RKO (cell line): ENCODE data around the gene NRM.

Experiments
- DNase-seq: peaks from one replicate; pipeline ENCODE4 v3.0.0-alpha.2; 2016; ENCODE audit warnings: low spot score

Gene NRM

DNA sequence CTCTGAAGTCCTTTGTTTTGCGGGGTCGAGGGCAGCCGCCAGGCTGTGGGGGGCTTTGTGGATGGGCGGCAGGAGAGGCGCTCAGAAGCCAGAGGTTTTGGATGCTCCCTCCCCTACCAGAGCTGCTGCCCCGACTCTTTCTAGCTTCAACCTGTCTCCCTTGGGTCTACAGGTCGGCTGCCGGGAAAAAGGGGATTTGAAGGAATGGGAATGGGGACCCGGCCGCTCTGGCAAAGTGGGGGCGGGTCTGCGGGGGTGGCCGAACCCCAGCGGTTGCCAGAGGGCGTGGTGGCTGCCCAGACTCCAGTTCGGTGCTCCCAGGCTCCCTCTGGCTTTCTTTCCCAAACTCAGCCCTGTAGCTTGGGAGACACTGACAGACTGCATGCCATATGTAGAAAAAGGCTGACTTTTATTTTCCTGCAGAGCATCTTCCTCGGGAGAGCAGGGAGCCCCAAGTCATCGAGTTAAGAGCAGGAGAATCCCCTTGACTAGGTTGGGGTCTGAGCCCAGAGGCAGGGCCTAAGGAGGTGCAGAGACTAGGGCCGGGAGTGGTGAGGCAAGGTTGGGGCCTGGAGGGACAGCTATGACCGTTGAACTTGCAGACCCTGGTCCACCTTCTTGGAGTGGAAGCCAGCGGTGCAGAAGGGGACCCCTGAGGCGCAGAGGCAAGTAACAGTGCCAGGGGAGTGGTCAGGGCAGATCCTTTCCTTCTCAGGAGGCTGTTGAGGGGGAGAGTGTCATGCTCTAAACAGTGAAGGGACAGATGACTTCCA is 2.9 kb downstream of the NRM start:
- DNase-seq: peak; percentile 79

- peak; percentile 97 for DNase-seq
These were observed 3.7 kb downstream of the NRM start for GRCh38 chr6:30686908-30687658.

DNA sequence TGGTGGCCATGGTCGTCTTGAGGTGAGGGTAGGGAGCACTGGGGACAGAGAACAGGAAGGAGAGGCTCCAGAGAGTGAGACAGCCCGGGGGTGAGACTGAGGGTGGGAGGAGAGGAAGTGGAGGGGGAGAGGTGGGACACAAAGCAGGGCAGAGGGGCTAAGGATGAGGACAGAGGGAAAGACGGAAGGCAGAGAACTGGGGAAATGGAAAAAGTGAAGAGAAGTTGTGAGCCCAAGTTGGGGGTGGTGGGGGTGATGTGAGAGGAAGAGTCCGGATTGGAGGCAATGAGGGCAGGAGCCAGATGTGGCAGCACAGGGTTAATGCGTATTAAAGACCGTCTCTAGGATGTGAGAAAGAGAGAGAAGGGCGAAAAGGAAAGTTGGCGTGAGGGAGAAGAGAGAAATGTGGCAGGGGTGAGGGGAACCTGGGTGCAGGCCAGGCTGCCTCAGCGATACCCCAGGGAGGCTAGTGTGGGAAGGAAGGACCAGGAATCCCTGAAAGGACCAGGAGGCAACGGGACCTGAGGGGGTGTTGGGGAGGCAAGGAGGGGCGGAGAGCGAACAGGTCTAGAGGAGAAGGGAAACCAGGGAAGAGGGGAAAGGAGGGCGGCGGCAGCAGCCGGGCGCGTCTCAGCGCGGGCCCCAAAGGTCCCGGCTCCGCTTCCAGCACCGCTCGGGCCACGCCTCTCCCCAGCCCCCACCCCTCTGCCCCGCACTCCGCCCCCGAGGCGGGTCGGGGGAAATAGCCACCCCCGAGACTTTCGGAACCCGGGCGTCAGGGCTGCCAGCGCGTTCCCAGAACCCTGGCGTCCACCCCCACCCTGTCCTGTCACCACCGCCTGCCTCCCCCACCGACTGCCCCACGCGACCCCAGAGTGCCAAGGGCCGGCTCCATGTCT is 4.5 kb downstream of the NRM start, which contains the start of gene PPP1R18:
Gene PPP1R18 (minus strand): TSS at position 637 of the 899 bp plus-strand sequence. CDS start 627 bp downstream, at position 10.
- peak; percentile 68 for DNase-seq

DNA sequence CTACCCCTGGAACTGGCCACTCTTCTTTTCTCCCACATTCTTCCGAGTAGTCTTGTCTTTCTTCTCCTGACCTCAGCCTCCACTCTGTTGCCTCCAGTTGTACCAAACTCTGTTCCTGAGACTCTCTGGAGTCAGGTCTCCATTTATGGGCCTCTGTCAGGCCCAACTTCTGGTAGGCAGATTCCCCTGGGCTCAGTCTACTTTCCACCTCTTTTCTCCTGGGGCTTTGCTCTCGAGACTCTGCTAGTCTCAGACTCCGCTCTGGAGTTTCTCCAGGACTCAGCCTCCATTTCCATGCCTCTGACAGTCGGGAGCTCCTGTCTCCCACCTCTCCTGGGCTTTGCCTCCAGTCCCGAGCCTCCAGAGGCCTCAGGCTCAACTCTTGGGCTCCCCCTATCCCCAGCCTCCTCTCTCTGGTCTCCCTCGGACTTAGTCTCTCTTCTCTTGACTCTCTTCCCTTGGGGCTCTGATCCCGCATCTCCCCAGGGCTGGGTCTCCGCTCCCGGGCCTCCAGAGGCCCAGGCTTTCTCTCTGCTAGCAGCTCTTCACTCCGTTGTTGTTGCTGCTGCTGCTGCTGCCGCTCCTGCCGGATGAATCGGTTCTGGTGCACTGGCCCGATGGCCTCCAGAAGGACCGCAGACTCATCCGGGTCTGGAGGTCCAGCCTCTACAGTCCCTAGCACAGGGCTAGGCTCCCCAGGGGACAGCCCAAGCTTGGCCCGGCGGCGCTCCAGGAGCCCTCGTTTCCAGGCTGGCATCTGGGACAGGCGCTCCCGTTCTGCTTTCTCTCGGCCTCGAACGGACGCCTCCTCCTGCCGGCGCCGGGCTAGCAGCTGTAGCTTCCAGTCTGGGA is 5.4 kb downstream of the NRM start:
- peak; percentile 58 for DNase-seq

GRCh38 chr6:30684386-30685156 is 6.2 kb downstream of the NRM start:
- DNase-seq: peak; percentile 76

DNA sequence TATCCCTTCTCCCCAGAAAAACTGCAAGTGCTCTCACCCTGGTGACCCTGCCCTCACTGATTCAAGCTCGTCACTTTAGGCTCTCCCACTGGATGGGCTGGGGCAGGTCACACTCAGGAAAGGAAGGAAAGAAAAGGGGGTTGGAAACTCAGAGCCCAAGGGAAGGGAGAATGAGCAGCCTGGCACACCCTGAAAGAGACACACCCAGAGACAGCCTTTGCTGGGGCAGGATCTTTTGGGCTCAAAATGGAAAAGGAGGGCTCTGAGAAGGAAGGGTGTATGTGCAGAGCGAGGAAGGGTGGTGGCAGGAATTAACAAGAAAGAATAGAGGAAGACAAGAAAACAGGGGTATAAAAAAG is 6.8 kb downstream of the NRM start:
- peak; percentile 52 for DNase-seq

DNA sequence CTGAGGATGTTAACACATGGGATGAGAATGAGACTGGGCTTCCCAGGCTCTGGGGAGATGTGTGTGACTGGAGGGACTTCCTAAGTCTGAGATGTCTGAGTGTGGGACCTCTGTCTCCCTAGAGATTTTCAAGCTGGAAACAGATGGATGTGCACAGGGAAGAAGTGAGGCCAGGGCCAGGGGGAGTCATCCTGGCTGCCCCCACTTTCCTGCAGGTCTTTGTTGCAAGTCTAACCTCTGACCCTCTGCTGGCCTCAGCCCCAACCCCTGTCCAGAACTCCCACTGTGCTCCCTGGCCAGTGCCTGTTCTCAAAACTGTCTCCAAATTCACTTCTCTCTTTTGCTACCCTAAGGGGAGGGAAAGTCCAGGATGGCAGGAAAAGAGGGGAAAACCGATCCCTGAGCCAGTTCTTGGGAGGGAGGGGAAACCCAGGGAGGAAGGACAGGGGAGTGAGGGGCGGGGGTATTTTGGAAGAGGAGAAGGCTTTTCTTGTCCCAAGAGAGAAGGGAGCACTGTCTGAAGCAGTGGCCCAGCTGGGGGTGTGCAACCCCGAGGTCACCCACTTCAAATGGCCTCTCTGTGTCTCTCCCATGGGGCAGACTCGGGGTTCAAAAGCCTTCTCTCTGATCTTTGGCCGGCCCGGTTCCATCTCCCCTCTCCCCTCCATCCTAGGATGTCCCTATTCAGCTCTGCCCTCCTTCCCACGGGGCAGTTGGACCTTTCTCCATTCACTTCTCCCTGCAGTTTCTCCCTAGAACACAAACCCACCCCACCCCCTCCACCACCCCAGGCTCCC is 7.4 kb downstream of the NRM start:
- DNase-seq: peak; percentile 56

DNA sequence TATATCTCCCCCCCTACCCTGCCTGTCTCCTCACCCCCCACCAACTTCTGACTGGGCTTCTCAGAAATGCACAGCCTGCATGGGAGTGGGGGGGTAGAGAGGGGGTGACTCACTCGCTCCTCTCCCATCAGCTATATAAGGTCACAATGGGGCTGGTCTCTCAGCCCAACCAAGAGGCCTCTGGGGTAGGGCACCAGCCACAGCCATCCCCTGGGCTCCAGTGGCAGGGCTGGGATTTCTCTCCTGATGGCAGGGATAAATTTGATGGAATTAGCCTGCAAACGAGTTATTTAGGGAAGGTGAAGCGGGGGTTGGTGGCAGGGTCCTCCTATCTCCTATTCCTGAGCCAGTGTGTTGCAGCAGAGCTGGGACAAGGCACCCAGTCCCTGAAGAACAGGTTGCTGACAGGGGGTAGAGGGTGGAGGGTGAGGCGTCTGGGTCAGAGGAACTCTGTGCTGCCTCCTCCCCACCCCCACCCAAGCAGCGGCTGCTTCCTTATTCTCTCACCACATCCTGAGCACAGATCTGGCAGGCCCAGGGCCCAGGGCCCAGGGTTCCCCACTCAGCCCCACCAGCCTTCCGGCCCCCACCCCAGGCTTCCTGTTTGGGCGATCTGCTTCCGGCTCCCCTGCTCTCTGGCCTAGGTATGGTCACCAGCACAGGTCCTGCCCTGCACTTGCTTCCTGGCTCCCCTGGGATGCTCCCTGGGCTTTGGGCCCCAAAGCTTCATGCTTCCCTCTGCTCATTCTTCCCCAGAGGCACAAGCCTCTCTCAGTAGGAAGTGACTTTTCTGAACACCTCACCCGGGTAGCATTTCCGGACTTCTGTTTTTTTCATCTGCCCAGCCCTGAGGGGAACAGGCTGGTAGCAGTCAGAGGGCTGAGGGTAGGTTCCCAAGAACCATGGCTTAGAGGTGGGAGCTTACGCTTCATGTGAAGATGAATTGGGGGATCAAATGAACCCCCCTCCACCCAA is 8.4 kb downstream of the NRM start:
- DNase-seq: peak; percentile 94

GRCh38 chr6:30681766-30682142 is 9.0 kb downstream of the NRM start:
- no peak for DNase-seq

GRCh38 chr6:30679765-30680535 is 10.8 kb downstream of the NRM start:
- no peak for DNase-seq

DNA sequence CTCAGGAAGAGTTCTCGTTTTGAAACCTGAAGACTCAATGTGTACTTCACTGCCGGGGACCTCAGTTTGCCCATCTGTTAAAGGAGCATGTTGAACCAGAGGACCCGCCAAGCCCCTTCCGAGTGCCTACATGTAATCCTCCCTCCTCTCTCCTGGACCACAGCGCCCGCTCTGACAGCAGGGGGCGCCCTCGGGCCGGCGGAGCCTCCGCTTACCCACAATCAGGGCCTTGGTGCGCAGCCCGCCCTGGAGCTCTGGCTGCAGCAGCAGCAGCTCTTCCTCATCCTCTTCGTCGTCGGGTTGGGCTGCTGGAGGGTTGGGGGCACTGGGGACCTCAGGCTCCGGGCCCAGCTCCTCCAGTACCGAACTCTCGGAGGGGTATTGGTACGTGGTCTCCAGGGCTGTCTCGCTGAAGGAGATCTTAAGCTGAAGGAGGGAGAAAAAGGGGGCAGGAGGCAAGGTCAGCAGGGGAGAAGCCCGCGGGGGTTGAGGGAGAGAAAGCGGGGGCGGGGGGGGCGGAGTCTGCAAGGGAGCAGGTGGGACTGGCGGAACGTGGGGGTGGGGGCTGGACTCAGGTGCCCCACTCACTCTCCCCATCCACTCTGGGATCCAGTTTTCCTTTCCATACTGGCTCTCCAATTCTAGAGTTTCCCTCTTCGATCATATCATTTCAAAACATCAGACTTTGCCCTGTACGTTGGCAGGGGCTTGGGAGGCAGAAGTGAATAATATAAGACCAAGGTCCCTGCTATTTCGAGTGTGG is 11.6 kb downstream of the NRM start:
- peak; percentile 54 for DNase-seq

DNA sequence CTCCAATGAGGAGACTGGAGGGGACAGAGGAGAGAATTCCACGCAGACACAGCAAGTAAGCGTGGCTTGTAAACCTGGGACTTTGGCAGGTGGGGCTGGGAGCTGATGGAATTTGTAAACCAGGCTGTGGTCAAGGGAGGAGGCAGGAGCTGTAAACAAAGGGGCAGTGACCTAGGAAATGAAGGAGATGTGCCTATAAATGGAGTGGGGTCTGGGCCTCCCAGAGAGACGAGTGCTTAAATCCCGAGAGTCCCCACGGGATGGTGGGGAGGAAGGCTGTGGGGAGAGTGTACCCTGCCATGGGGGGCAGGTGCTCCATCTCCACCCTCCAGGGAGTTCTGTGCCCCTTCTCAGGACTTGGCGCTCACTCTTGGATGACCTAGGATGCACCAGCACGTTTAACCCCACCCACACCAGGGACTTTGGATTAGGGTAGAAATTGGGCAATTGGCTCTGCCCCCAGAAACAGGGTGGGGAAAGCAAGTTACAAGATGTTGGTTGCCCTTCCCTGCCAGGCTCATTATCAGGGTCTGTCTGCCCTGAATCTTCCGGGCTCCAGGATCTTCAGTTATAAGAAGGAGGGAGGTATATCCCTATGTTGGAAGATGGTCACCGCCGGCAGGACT is 14.0 kb downstream of the NRM start:
- no peak for DNase-seq

- DNase-seq: peak; percentile 97
These were observed 18.1 kb downstream of the NRM start, which contains the start of gene DHX16 for GRCh38 chr6:30672445-30673253. Gene DHX16 (minus strand): TSS chr6:30673006. CDS start chr6:30672841, 165 bp downstream.

GRCh38 chr6:30670760-30671527 is 19.8 kb downstream of the NRM start:
- DNase-seq: peak; percentile 24

DNA sequence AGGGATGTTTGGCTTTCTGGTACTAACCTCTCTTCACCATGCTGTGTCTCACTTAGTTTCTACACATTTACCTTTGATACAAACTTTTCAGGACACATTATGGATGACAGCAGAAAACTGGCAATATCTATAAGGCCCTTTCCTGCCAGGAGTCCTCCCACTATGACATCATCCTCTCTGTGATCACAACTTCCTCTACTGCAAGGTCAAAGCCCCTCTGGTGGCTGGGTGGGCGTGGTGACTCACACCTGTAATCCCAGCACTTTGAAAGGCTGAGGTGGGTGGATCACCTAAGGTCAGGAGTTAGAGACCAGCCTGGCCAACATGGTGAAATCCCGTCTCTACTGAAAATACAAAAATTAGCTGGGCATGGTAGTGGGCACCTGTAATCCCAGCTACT is 24.5 kb downstream of the NRM start:
- peak; percentile 42 for DNase-seq
